Measurements from ENCODE around the gene TNFSF8.

TNFSF8 gene

GRCh38 chr9:114913217-114913616 lies 17.2 kb downstream of the TNFSF8 start:
- Histone ChIP-seq H3K4me3 (ENCODE audit: low read length) (no peak overlapping the region), H3K27me3 (ENCODE audit: control insufficient read depth, insufficient read depth, low read length) (no peaks in the 10 kb centered on the region), H3K9ac (ENCODE audit: low read length) (no peak overlapping the region), H3K4me1 (ENCODE audit: control insufficient read depth, insufficient read depth, low read length) (peaks cover 2% of the 10 kb centered on the region), H3K36me3 (ENCODE audit: control insufficient read depth, insufficient read depth, low read length) (no peaks in the 10 kb centered on the region), H3K9me3 (ENCODE audit: control insufficient read depth, low read length) (no peaks in the 10 kb centered on the region)

- H3K9me3 ChIP-seq (ENCODE audit: control insufficient read depth, low read length), result no peaks in the 10 kb centered on the region
- peaks cover 5% of the 10 kb centered on the region for H3K4me1 ChIP-seq (ENCODE audit: control insufficient read depth, insufficient read depth, low read length)
- no peaks in the 10 kb centered on the region for H3K36me3 ChIP-seq (ENCODE audit: control insufficient read depth, insufficient read depth, low read length)
- H3K4me3 ChIP-seq (ENCODE audit: low read length), result no peak overlapping the region
- no peak overlapping the region for H3K9ac ChIP-seq (ENCODE audit: low read length)
- H3K27me3 ChIP-seq (ENCODE audit: control insufficient read depth, insufficient read depth, low read length), result no peaks in the 10 kb centered on the region
Observed at GRCh38 chr9:114911167-114911821, 19.1 kb downstream of the TNFSF8 start.

- peaks cover 5% of the 10 kb centered on the region for H3K4me1 ChIP-seq (ENCODE audit: control insufficient read depth, insufficient read depth, low read length)
- H3K4me3 ChIP-seq (ENCODE audit: low read length), result no peak overlapping the region
- no peaks in the 10 kb centered on the region for H3K9me3 ChIP-seq (ENCODE audit: control insufficient read depth, low read length)
- no peaks in the 10 kb centered on the region for H3K27me3 ChIP-seq (ENCODE audit: control insufficient read depth, insufficient read depth, low read length)
- H3K9ac ChIP-seq (ENCODE audit: low read length), result no peak overlapping the region
- no peaks in the 10 kb centered on the region for H3K36me3 ChIP-seq (ENCODE audit: control insufficient read depth, insufficient read depth, low read length)
Observed at GRCh38 chr9:114910541-114910940, 19.9 kb downstream of the TNFSF8 start.

GRCh38 chr9:114909661-114910060 lies 20.7 kb downstream of the TNFSF8 start:
- Histone ChIP-seq H3K4me1 (ENCODE audit: control insufficient read depth, insufficient read depth, low read length) (peaks cover 5% of the 10 kb centered on the region), H3K9me3 (ENCODE audit: control insufficient read depth, low read length) (no peaks in the 10 kb centered on the region), H3K27me3 (ENCODE audit: control insufficient read depth, insufficient read depth, low read length) (no peaks in the 10 kb centered on the region), H3K4me3 (ENCODE audit: low read length) (no peak overlapping the region), H3K9ac (ENCODE audit: low read length) (no peak overlapping the region), H3K36me3 (ENCODE audit: control insufficient read depth, insufficient read depth, low read length) (no peaks in the 10 kb centered on the region)

GRCh38 chr9:114908805-114909448 lies 21.5 kb downstream of the TNFSF8 start:
- no peak overlapping the region for H3K4me3 ChIP-seq (ENCODE audit: low read length)
- H3K36me3 ChIP-seq (ENCODE audit: control insufficient read depth, insufficient read depth, low read length), result no peaks in the 10 kb centered on the region
- no peak overlapping the region for H3K9ac ChIP-seq (ENCODE audit: low read length)
- no peaks in the 10 kb centered on the region for H3K9me3 ChIP-seq (ENCODE audit: control insufficient read depth, low read length)
- peaks cover 5% of the 10 kb centered on the region for H3K4me1 ChIP-seq (ENCODE audit: control insufficient read depth, insufficient read depth, low read length)
- H3K27me3 ChIP-seq (ENCODE audit: control insufficient read depth, insufficient read depth, low read length), result no peaks in the 10 kb centered on the region

- H3K4me1 ChIP-seq (ENCODE audit: control insufficient read depth, insufficient read depth, low read length), result peaks cover 7% of the 10 kb centered on the region
- H3K4me3 ChIP-seq (ENCODE audit: low read length), result no peak overlapping the region
- no peaks in the 10 kb centered on the region for H3K27me3 ChIP-seq (ENCODE audit: control insufficient read depth, insufficient read depth, low read length)
- H3K9me3 ChIP-seq (ENCODE audit: control insufficient read depth, low read length), result no peaks in the 10 kb centered on the region
- no peaks in the 10 kb centered on the region for H3K36me3 ChIP-seq (ENCODE audit: control insufficient read depth, insufficient read depth, low read length)
- H3K9ac ChIP-seq (ENCODE audit: low read length), result no peak overlapping the region
Observed at GRCh38 chr9:114908104-114908622, 22.2 kb downstream of the TNFSF8 start.

- Histone ChIP-seq H3K4me1 (ENCODE audit: control insufficient read depth, insufficient read depth, low read length) (peaks cover 12% of the 10 kb centered on the region), H3K9ac (ENCODE audit: low read length) (no peak overlapping the region), H3K27me3 (ENCODE audit: control insufficient read depth, insufficient read depth, low read length) (no peaks in the 10 kb centered on the region), H3K4me3 (ENCODE audit: low read length) (no peak overlapping the region), H3K36me3 (ENCODE audit: control insufficient read depth, insufficient read depth, low read length) (no peaks in the 10 kb centered on the region), H3K9me3 (ENCODE audit: control insufficient read depth, low read length) (no peaks in the 10 kb centered on the region)
Observed at GRCh38 chr9:114906922-114907571, 23.3 kb downstream of the TNFSF8 start.

- Histone ChIP-seq H3K27me3 (ENCODE audit: control insufficient read depth, insufficient read depth, low read length) (no peaks in the 10 kb centered on the region), H3K36me3 (ENCODE audit: control insufficient read depth, insufficient read depth, low read length) (no peaks in the 10 kb centered on the region)
Observed at GRCh38 chr9:114905170-114905940, 25.0 kb downstream of the TNFSF8 start.

GRCh38 chr9:114902786-114903524 lies 27.4 kb downstream of the TNFSF8 start:
- peaks cover 7% of the 10 kb centered on the region for H3K4me1 ChIP-seq (ENCODE audit: control insufficient read depth, insufficient read depth, low read length)
- no peaks in the 10 kb centered on the region for H3K9me3 ChIP-seq (ENCODE audit: control insufficient read depth, low read length)
- no peak overlapping the region for H3K4me3 ChIP-seq (ENCODE audit: low read length)

More at GRCh38 chr9:114905170-114905940, 25.0 kb downstream of the TNFSF8 start:
- Histone ChIP-seq H3K4me1 (ENCODE audit: control insufficient read depth, insufficient read depth, low read length) (peaks cover 12% of the 10 kb centered on the region), H3K9me3 (ENCODE audit: control insufficient read depth, low read length) (no peaks in the 10 kb centered on the region), H3K4me3 (ENCODE audit: low read length) (no peak overlapping the region), H3K9ac (ENCODE audit: low read length) (no peak overlapping the region)

GRCh38 chr9:114900942-114901802 lies 29.2 kb downstream of the TNFSF8 start:
- no peak overlapping the region for H3K4me3 ChIP-seq (ENCODE audit: low read length)
- no peaks in the 10 kb centered on the region for H3K9me3 ChIP-seq (ENCODE audit: control insufficient read depth, low read length)
- peaks cover 7% of the 10 kb centered on the region for H3K4me1 ChIP-seq (ENCODE audit: control insufficient read depth, insufficient read depth, low read length)
- H3K9ac ChIP-seq (ENCODE audit: low read length), result no peak overlapping the region
- H3K36me3 ChIP-seq (ENCODE audit: control insufficient read depth, insufficient read depth, low read length), result no peaks in the 10 kb centered on the region
- no peaks in the 10 kb centered on the region for H3K27me3 ChIP-seq (ENCODE audit: control insufficient read depth, insufficient read depth, low read length)

More at GRCh38 chr9:114902786-114903524, 27.4 kb downstream of the TNFSF8 start:
- Histone ChIP-seq H3K9ac (ENCODE audit: low read length) (no peak overlapping the region), H3K36me3 (ENCODE audit: control insufficient read depth, insufficient read depth, low read length) (no peaks in the 10 kb centered on the region), H3K27me3 (ENCODE audit: control insufficient read depth, insufficient read depth, low read length) (no peaks in the 10 kb centered on the region)

All from mucosa of stomach (tissue), 1 donor.